Measurements from ENCODE around the gene TMEM62.

GRCh38 chr15:43193710-43194109 is 60.3 kb downstream of the TMEM62 start:
- TF ChIP-seq CTCF (IDR thresholded peaks at IDR 0.05) (no peak), POLR2A (IDR thresholded peaks at IDR 0.05) (no peak), POLR2AphosphoS5 (IDR thresholded peaks at IDR 0.05) (no peak)
